Keratinocyte (primary cell): ENCODE data around the gene GRIK4. TPM values are rescaled to one million over a fixed set of nuclear protein-coding genes. Genes with fewer than 3 reads are reported as not detected.

Source experiments
- DNase-seq: peaks from one replicate; pipeline ENCODE4 v3.0.0-alpha.2; 2011; ENCODE audit warnings: low read depth, missing footprints, low spot score
- FAIRE-seq: peaks from 2 replicates; lab custom pipeline; 2011; peaks lifted over from hg19 to GRCh38; lab: Jason Lieb, UNC
- H2AFZ ChIP-seq: 2 replicates; pipeline ENCODE4 v1.6.0; 2012; ENCODE audit warnings: low read length, control low read depth, inconsistent platforms; ENCODE audit not compliant: control insufficient read depth
- H3K27ac ChIP-seq: 2 replicates; pipeline ENCODE4 v1.5.1; 2011; ENCODE audit warnings: low read length; ENCODE audit not compliant: control insufficient read depth, insufficient read depth
- H3K27me3 ChIP-seq: 3 replicates; pipeline ENCODE4 v1.6.0; 2011; ENCODE audit warnings: low read length; ENCODE audit not compliant: control insufficient read depth, insufficient read depth; ENCODE audit errors: extremely low read depth
- H3K36me3 ChIP-seq, 2 experiments: 2 replicates in 1 of 2; 3 replicates in 1 of 2; pipeline ENCODE4 v1.5.1; 2011; ENCODE audit warnings: low read length in 2 of 2, mild to moderate bottlenecking in 1 of 2; ENCODE audit not compliant: control insufficient read depth in 2 of 2, insufficient read depth in 2 of 2; ENCODE audit errors: extremely low read depth in 1 of 2
- H3K4me1 ChIP-seq: 3 replicates; pipeline ENCODE4 v1.5.1; 2011; ENCODE audit warnings: low read length; ENCODE audit not compliant: control insufficient read depth, insufficient read depth; ENCODE audit errors: extremely low read depth
- H3K4me2 ChIP-seq: 3 replicates; pipeline ENCODE4 v1.6.0; 2011; ENCODE audit warnings: low read depth, low read length; ENCODE audit not compliant: control insufficient read depth, insufficient read depth; ENCODE audit errors: extremely low read depth
- H3K4me3 ChIP-seq, 3 experiments: fragments of 200-600 bp in 1 of 3; sonication (generic) in 1 of 3; 2 replicates in 2 of 3; 3 replicates in 1 of 3; pipeline ENCODE4 v1.5.1; 2011 to 2016; ENCODE audit warnings: low read length in 3 of 3, mild to moderate bottlenecking in 3 of 3, control low read depth in 2 of 3, inconsistent platforms in 1 of 3, low read depth in 1 of 3, mixed read lengths in 1 of 3, mixed run types in 1 of 3, moderate library complexity in 1 of 3; ENCODE audit not compliant: control insufficient read depth in 2 of 3, insufficient read depth in 2 of 3; ENCODE audit errors: extremely low read depth in 1 of 3
- H3K79me2 ChIP-seq: 2 replicates; pipeline ENCODE4 v1.6.0; 2012; ENCODE audit warnings: low read length; ENCODE audit not compliant: control insufficient read depth, insufficient read depth
- H3K9ac ChIP-seq: 3 replicates; pipeline ENCODE4 v1.6.0; 2011; ENCODE audit warnings: low read length; ENCODE audit not compliant: control insufficient read depth, insufficient read depth; ENCODE audit errors: extremely low read depth
- H3K9me1 ChIP-seq: 3 replicates; pipeline ENCODE4 v1.6.0; 2011; ENCODE audit warnings: low read length; ENCODE audit not compliant: control insufficient read depth, insufficient read depth; ENCODE audit errors: extremely low read depth
- H3K9me3 ChIP-seq: 2 replicates; pipeline ENCODE4 v1.5.1; 2012; ENCODE audit warnings: low read depth, low read length; ENCODE audit not compliant: control insufficient read depth
- H4K20me1 ChIP-seq: 3 replicates; pipeline ENCODE4 v1.6.0; 2011; ENCODE audit warnings: low read length; ENCODE audit not compliant: control insufficient read depth, insufficient read depth; ENCODE audit errors: extremely low read depth
- EZH2 ChIP-seq: IDR thresholded peaks from one replicate; pipeline ENCODE4 v1.6.1; 2012; ENCODE audit warnings: inconsistent platforms, mild to moderate bottlenecking, low read length, moderate library complexity
- dilution Hi-C: fragments of 300-500 bp; cut with MboI; formaldehyde crosslinking; loops from one replicate; pipeline ENCODE4 v1.7.0; 2020; ENCODE audit warnings: low sequenced_read_pairs; ENCODE audit not compliant: extremely low pct_ligation_motif_present
- polyA plus RNA-seq, 5 experiments: library from polyadenylated mRNA; depleted of rRNA in 3 of 5; stranded (reverse) in 3 of 5; stranded (forward) in 1 of 5; unstranded in 1 of 5; fragments of >200 nt; gene quantifications; 1 replicate in 1 of 5; 2 replicates in 3 of 5; 3 replicates in 1 of 5; pipeline versions ENCODE4 v1.2.1 to v1.2.3, GENCODE V29; 2011 to 2012; ENCODE audit warnings: missing spikeins in 2 of 5, low read depth in 1 of 5, low replicate concordance in 1 of 5
- TF ChIP-seq, protein P1 (sequence below), 3 experiments: IDR thresholded peaks in 1 of 3; conservative IDR thresholded peaks in 1 of 3; optimal IDR thresholded peaks in 1 of 3; 2 replicates in 2 of 3; 3 replicates in 1 of 3; pipeline versions ENCODE3 to v1.5.1; 2011; ENCODE audit warnings: low read length in 3 of 3, mild to moderate bottlenecking in 3 of 3, moderate library complexity in 2 of 3, control low read depth in 1 of 3, inconsistent platforms in 1 of 3; ENCODE audit not compliant: insufficient read depth in 2 of 3; ENCODE audit errors: extremely low read depth in 1 of 3

Gene GRIK4
- polyA plus RNA-seq, 1 donor (not counting 4 experiments of a cell fraction or from before 2014, with no cell fraction given), result not detected

DNA sequence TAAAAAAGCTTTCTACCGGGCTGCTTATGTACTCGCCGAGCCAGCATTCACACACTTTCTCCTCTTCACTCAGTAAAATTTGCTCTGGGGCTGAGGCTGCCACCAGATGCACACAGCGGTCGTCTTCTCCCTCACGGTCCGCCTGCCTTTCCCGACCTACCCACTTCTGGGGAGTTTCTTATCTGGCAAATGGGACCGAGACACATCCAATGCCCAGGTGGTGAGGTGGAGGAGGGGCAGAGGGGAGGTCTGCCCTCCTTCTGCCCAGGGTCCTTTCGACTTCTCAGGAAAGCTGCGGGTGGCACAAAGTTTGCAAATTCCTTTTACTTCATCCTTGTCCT lies 43.9 kb downstream of the GRIK4 start:
- peaks cover 7% of the 10 kb centered on the region for H3K27me3 ChIP-seq
- no peaks in the 10 kb centered on the region for H3K9me3 ChIP-seq
- H3K9me1 ChIP-seq, result no peaks in the 10 kb centered on the region
- H3K79me2 ChIP-seq, result no peaks in the 10 kb centered on the region
- no peak overlapping the region for H2AFZ ChIP-seq
- no peak overlapping the region for H3K4me3 ChIP-seq
- no peak for TF ChIP-seq EZH2
- TF ChIP-seq, protein P1, sequence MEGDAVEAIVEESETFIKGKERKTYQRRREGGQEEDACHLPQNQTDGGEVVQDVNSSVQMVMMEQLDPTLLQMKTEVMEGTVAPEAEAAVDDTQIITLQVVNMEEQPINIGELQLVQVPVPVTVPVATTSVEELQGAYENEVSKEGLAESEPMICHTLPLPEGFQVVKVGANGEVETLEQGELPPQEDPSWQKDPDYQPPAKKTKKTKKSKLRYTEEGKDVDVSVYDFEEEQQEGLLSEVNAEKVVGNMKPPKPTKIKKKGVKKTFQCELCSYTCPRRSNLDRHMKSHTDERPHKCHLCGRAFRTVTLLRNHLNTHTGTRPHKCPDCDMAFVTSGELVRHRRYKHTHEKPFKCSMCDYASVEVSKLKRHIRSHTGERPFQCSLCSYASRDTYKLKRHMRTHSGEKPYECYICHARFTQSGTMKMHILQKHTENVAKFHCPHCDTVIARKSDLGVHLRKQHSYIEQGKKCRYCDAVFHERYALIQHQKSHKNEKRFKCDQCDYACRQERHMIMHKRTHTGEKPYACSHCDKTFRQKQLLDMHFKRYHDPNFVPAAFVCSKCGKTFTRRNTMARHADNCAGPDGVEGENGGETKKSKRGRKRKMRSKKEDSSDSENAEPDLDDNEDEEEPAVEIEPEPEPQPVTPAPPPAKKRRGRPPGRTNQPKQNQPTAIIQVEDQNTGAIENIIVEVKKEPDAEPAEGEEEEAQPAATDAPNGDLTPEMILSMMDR (optimal IDR thresholded peaks at IDR 0.05 in 1 of 3, IDR thresholded peaks at IDR 0.05 in 1 of 3, conservative IDR thresholded peaks at IDR 0.05 in 1 of 3; ENCODE audit: extremely low read depth in 1 of 3, insufficient read depth in 2 of 3, low read length in 3 of 3), result no peak
- no peaks in the 10 kb centered on the region for H4K20me1 ChIP-seq
- H3K4me1 ChIP-seq, result no peaks in the 10 kb centered on the region
- H3K9ac ChIP-seq, result no peak overlapping the region
- no peak overlapping the region for H3K4me2 ChIP-seq
- DNase-seq (no peak), FAIRE-seq (no peak)
- dilution Hi-C loops, result no loop called here
- H3K27ac ChIP-seq, result no peak overlapping the region
- no peaks in the 10 kb centered on the region for H3K36me3 ChIP-seq

GRCh38 chr11:120556797-120557196 lies 45.2 kb downstream of the GRIK4 start:
- Histone ChIP-seq H3K4me1 (no peaks in the 10 kb centered on the region), H3K4me3 (no peak overlapping the region), H3K79me2 (no peaks in the 10 kb centered on the region), H3K9ac (no peak overlapping the region), H3K4me2 (no peak overlapping the region), H3K9me3 (no peaks in the 10 kb centered on the region), H4K20me1 (no peaks in the 10 kb centered on the region), H3K27me3 (peaks cover 10% of the 10 kb centered on the region), H3K27ac (no peak overlapping the region), H2AFZ (no peak overlapping the region), H3K36me3 (no peaks in the 10 kb centered on the region), H3K9me1 (no peaks in the 10 kb centered on the region)
- no peak for DNase-seq
- FAIRE-seq, result no peak
- dilution Hi-C loops, result no loop called here
- TF ChIP-seq, protein P1 (optimal IDR thresholded peaks at IDR 0.05 in 1 of 3, IDR thresholded peaks at IDR 0.05 in 1 of 3, conservative IDR thresholded peaks at IDR 0.05 in 1 of 3; ENCODE audit: extremely low read depth in 1 of 3, insufficient read depth in 2 of 3, low read length in 3 of 3), result no peak
- no peak for TF ChIP-seq EZH2
